Left ventricle myocardium inferior (tissue), 1 donor: ENCODE measurements around the gene CACHD1. TPM values are rescaled to one million over a fixed set of nuclear protein-coding genes. Genes with fewer than 3 reads are reported as not detected.

Experiments
- DNase-seq: peaks from one replicate; pipeline ENCODE4 v3.0.0-alpha.2; 2020
- H3K27ac ChIP-seq: fragments of 200-600 bp; replicated peaks from 2 replicates; pipeline ENCODE4 v1.8.0; 2021
- H3K27me3 ChIP-seq: fragments of 200-600 bp; 2 replicates; pipeline ENCODE4 v1.8.0; 2021; ENCODE audit warnings: low read depth
- H3K36me3 ChIP-seq: fragments of 200-600 bp; 2 replicates; pipeline ENCODE4 v1.8.0; 2021
- H3K4me1 ChIP-seq: fragments of 200-600 bp; 2 replicates; pipeline ENCODE4 v1.8.0; 2021
- H3K4me3 ChIP-seq: fragments of 200-600 bp; 2 replicates; pipeline ENCODE4 v1.8.0; 2021; ENCODE audit warnings: mild to moderate bottlenecking, moderate library complexity
- H3K9me3 ChIP-seq: fragments of 200-600 bp; replicated peaks from 2 replicates; pipeline ENCODE4 v1.8.0; 2021
- CTCF ChIP-seq: fragments of 200-600 bp; IDR thresholded peaks from 2 replicates; pipeline ENCODE4 v1.8.0; 2021; ENCODE audit warnings: antibody characterized with exemption, mild to moderate bottlenecking, borderline replicate concordance
- intact Hi-C: fragments of 100-400 bp; cut with micrococcal nuclease; formaldehyde crosslinking; loops from one replicate; pipeline ENCODE4 v1.11.0; 2022
- total RNA-seq: library from RNA; stranded (reverse); fragmentation: NEBNext Ultra II Directional; extraction: Animal tissue kit (Norgen Biotek cat#: 25700); gene quantifications from one replicate; pipeline ENCODE4 v1.2.1, GENCODE V29; 2021
- donor health status: DM: no; HTN: yes; CAD: no; lungs with severe emphysema.

Gene CACHD1
- total RNA-seq, 1 donor from 2014 or later: 2.7 TPM

DNA sequence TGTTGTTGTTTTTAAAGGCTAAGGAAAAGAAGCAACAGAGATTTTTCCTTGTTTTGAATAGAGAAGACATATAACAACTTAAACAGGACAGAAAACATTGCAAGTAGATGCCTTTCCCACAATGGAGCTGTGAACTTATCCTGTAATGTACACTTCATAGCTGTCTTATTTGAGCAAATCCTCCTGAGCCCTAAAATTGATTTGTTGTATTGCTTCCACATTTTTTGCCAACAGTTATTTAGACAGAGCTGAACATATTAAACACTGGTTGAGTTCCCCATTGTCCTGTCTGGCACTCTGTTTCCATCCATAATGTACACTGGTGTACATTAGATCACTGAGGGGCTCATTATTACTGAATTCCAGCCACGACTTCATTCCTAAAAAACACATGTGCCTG lies 32.2 kb downstream of the CACHD1 start:
- peak overlapping the region; percentile 52 for H3K27ac ChIP-seq
- DNase-seq: no peak
- H3K36me3 ChIP-seq: no peaks in the 10 kb centered on the region
- no peak for TF ChIP-seq CTCF
- H3K4me1 ChIP-seq: peaks cover 46% of the 10 kb centered on the region
- no peak overlapping the region for H3K4me3 ChIP-seq
- no peaks in the 10 kb centered on the region for H3K9me3 ChIP-seq
- intact Hi-C loops: no loop called here
- no peaks in the 10 kb centered on the region for H3K27me3 ChIP-seq

- Histone ChIP-seq H3K9me3 (no peaks in the 10 kb centered on the region), H3K4me1 (peaks cover 46% of the 10 kb centered on the region), H3K27me3 (no peaks in the 10 kb centered on the region), H3K27ac (peak overlapping the region; percentile 52), H3K4me3 (no peak overlapping the region), H3K36me3 (no peaks in the 10 kb centered on the region)
- intact Hi-C loops: no loop called here
- TF ChIP-seq CTCF: no peak
- DNase-seq: no peak
Observed at GRCh38 chr1:64502931-64503330, 33.0 kb downstream of the CACHD1 start.

DNA sequence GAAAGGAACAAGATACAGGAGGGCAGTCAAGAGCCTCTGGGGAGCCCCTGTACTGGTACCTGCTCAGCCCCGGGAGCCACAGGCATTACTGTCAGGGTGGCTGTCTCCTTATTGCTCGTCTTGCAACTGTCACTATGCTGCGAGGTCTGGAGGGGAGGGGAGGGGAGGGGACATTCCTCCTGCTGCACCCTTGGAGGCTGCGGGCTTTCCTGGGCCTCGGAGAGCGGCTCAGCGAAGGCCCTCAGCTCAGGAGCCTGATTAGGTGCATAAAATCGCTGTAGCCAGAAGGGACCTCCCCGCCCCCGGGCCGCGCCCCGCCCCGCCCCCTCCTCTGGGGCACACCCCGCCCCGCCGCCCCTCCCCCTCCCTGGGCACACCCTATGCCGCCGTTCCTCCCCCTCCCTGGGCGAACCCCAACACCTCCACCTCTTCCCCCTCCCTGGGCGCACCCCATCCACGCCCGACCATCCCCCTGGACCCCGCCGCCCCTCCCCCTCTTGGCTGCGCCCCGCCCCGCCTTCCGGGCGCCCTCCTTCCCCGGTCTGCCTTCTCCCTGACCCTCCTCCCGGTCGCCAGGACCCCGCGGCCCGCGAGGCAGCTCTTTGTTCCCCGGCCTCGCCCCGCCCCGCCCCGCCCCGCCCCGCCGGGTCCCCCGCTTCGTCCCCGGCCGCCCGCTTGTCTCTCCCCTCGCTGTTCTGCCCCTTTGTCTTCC lies 35.5 kb downstream of the CACHD1 start:
- intact Hi-C loops: no loop called here
- H3K4me1 ChIP-seq: peaks cover 46% of the 10 kb centered on the region
- DNase-seq: peak; percentile 42

GRCh38 chr1:64505944-64506655 lies 36.2 kb downstream of the CACHD1 start:
- H3K27ac ChIP-seq: peak overlapping the region; percentile 61
- peak overlapping the region; percentile 68 for H3K4me3 ChIP-seq
- no peaks in the 10 kb centered on the region for H3K9me3 ChIP-seq
- H3K36me3 ChIP-seq: no peaks in the 10 kb centered on the region
- intact Hi-C loops: no loop called here
- TF ChIP-seq CTCF: no peak
- H3K4me1 ChIP-seq: peaks cover 52% of the 10 kb centered on the region
- no peaks in the 10 kb centered on the region for H3K27me3 ChIP-seq
- DNase-seq: no peak

More for the DNA sequence above, 35.5 kb downstream of the CACHD1 start:
- TF ChIP-seq CTCF: no peak
- Histone ChIP-seq H3K27me3 (no peaks in the 10 kb centered on the region), H3K4me3 (peak overlapping the region; percentile 68), H3K9me3 (no peaks in the 10 kb centered on the region), H3K27ac (peak overlapping the region; percentile 61), H3K36me3 (no peaks in the 10 kb centered on the region)

- H3K36me3 ChIP-seq: no peaks in the 10 kb centered on the region
- H3K27ac ChIP-seq: no peak overlapping the region
- peaks cover 55% of the 10 kb centered on the region for H3K4me1 ChIP-seq
- intact Hi-C loops: no loop called here
- no peak for TF ChIP-seq CTCF
- no peak overlapping the region for H3K4me3 ChIP-seq
- no peak for DNase-seq
- no peaks in the 10 kb centered on the region for H3K27me3 ChIP-seq
- no peaks in the 10 kb centered on the region for H3K9me3 ChIP-seq
Observed at GRCh38 chr1:64508629-64509028, 38.7 kb downstream of the CACHD1 start.
